ENCODE results near the gene MIER1.

Gene MIER1

DNA sequence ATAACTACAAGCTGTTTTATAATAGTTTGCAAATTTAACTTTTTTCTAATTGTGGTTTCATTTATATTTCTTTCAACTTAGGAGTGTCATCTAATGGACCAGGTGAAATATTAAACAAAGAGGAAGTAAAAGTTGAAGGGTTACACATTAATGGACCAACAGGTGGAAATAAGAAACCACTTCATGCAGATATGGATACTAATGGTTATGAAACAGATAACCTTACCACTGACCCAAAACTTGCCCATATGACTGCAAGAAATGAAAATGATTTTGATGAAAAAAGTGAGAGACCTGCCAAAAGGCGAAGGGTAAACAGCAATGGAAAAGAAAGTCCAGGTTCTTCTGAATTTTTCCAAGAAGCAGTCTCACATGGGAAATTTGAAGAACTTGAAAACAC is 59.7 kb downstream of the MIER1 start:
- no peak for DNase-seq
- intact Hi-C loops (cut with DNase I) = loop anchor here (10.0 kb wide), 1 partner anchor 50 kb away; no protein-coding TSS in a partner anchor

DNA sequence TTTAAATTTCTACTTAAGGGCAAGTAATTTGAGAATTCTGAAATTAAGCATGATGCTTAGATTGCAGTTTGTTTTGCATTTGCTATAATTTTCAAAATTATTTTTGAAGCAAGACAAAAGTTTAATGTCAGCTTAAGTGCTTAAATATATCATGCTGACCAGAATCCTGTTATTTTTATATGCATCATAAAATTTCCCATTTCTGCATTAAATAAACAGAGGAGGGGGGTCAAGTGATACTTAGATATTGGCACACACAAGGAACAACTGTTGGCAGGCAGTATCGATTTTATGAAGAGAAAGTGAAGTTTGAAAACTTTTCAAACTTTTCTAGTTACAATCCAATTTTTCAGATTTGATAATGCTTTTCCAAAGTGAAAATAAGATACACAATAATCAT is 61.0 kb downstream of the MIER1 start:
- DNase-seq = no peak
- intact Hi-C loops (cut with DNase I) = loop anchor here (10.0 kb wide), 1 partner anchor 51 kb away; no protein-coding TSS in a partner anchor

DNA sequence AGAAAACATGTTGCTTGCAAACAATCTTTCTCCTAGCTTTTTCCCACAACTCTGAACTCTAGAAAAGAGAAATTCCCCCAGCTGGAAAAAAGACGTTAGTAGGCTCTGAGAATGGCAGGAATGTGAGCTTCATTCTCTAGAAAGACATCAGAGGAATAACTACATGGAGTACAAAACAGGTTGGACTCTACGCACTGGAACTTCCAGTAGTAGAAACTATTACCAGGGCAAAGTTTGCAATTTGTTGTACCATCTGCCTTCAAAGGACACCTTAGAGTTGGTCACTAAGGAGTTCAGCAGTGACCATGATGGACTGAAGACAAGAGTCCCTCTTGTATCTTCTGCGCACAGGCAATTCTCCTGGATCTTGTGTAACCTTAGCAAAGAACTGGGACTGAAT is 68.3 kb downstream of the MIER1 start:
- intact Hi-C loops (cut with DNase I) = no loop called here
- DNase-seq = no peak

DNA sequence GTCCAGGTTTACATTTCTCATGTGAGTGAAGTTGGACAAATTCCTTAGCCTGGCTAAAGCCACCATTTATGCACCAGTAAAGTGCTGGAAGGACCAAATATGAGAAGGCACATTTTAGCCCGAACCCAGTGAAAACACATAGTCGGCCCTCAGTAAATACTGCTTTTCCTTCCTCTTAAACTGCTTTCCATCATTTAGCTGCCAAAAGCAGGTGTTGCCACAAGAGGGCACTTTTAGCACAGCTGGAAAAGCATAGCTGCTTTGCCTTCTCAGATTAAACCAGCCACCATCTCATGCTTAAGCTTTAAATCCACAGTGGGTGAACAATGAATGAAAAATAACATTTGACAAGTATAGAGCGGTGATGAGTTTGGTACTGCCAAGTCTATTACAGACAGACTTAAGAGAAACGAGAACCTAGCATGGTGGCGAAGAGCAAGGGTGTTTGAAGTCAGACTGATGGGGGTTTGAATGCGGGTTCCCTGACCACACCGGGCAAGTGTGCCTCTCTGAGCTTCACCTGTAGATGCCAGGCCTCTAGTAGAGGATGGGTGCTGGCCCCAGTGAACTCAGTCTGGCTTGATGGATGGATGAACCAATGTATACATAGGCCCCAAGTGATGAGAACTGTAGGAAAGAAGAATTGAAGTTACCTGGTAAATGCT is 71.4 kb downstream of the MIER1 start:
- intact Hi-C loops (cut with DNase I) = loop anchor here (1.0 kb wide), 1 partner anchor 153 kb away; no protein-coding TSS in a partner anchor
- DNase-seq = peak in 8 of 10 donors; percentile 22 to 90 (median 66)

DNA sequence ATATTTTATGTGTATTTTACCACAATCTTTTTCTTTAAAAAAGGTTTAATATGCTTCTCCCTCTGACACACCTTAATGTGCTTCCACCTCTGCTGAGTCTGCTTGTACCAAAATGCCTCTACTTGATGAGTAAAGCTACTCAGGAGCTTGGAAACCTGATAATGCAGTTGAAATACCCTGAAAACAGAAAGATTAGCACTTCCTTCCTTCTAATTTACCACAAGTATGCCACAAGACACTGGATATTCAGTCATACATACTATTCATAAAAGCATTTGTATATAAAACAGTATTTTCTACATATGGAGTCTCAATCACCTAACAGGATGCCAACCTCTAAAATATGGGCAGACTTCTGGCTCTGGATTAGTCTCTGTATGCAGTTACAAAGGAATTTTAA is 74.2 kb downstream of the MIER1 start:
- intact Hi-C loops (cut with DNase I) = no loop called here
- no peak for DNase-seq

DNA sequence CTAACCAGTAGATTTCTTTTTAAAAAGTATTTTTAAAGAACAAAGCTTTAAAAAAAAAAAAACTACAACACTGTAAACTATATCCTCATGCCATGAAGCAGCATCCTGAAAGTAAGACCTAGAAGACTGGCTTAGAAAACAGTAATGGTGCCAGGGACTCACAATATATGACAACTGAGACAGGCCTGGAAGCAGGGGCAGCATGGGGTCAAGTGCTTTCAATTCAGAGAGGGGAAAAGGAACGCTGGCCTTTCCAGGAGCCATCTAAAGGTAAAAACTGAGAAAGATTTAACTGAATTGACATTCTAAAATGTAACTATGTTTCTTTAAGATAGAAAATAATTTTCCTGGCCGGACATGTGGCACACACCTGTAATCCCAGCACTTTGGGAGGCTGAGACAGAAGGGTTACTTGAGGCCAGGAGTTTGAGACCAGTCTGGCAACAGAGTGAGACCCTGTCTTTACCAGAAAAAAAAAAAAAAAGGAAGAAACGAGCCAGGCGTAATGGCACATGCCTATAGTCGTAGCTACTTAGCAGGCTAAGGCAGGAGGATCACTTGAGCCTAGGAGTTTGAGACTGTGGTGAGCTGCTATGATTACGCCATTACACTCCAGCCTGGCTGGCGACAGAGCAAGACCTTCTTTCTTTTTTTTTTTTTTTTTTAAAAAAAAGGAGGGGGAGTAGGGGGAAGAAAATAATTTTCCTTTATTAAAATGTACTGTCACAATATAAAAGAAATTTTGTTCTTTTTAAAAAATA is 75.0 kb downstream of the MIER1 start:
- no peak for DNase-seq
- intact Hi-C loops (cut with DNase I) = no loop called here

DNA sequence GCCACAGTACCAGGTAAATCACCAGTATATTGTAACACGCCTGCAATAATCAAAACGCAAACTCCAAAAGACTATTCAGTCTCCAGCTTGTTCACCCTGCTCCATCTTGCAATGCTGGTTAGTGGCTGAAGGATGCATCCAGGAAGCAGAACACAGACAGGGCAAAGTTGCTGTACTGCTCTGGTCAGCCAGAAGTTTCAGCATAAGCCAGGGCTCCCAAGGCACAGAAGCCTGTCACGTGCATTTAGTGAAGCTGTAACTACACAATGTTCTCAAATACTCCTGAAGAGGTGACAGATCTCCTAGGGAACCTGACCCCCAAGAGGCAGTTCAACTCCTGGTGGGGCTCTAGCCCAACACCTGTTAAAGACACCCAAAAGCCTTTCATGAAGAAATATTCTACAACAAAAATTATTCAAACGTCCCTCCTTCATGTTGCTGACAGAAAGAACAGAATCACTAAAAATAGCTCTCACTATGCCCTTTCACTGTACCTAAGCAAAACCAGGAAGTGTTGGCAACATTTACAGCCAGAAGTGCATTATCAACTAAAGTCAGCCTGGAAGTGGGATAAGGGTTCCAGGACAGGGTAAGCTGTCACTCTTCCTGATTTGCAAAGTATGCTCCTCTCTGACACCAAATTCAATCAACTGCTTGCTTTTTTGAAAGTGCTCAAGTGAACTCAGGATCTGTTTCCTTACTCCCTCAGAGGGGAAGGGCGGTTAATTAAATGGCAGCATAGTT is 77.1 kb downstream of the MIER1 start:
- DNase-seq = no peak
- intact Hi-C loops (cut with DNase I) = no loop called here

DNA sequence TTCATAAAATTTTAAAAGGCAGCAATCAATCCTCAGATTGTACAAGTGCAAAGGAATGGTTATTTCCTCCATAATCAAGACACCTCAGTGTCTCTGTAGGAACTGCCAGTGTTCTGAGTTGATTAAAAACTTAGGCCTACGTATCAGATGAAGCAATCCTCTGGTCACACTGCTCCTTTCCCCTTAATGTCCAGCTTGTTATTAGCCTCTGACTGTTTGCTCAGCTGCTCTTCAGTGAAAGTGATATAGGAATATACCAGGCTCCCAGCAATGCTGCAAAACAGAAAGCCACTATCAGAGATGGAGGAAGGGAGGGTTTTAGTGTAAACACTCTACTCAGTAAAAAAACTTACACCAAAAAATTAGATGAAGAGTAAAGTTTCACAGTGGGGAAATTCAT is 79.4 kb downstream of the MIER1 start:
- DNase-seq = no peak
- intact Hi-C loops (cut with DNase I) = no loop called here

DNA sequence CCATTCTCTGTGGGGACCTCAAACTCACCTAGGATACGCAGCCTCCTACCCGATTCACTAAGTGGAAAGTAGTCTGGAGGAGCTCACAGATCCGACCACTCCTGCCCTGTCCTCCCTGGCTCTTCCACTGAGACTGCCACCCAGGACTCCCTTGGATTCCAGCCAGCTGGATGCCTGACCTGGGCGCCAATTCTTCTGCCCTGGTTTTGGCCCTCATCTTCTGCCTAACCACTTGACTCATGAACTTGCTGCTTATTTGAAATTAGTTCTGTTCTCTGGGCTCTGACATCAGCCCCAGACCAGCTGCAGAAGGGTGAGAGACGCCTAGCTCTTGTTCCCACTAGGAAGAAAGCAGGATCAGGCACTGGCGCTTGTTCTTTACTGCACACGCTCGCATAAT is 80.3 kb downstream of the MIER1 start:
- peak in 2 of 10 donors; percentile 16 to 19 for DNase-seq
- intact Hi-C loops (cut with DNase I) = no loop called here

DNA sequence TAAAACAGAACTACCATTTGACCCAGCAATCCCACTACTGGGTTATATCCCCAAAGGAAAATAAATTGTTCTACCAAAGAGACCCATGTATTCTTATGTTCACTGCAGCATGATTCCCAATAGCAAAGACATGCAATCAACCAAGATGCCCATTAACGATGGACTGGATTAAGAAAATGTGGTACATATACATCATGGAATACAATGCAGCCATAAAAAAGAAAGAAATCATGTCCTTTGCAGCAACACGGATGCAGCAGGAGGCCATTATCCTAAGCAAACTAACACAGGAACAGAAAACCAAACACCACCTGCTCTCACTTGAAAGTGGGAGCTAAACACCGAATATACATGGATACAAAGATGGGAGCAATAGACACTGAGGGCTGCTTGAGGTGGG is 85.0 kb downstream of the MIER1 start:
- no peak for DNase-seq
- intact Hi-C loops (cut with DNase I) = no loop called here

DNA sequence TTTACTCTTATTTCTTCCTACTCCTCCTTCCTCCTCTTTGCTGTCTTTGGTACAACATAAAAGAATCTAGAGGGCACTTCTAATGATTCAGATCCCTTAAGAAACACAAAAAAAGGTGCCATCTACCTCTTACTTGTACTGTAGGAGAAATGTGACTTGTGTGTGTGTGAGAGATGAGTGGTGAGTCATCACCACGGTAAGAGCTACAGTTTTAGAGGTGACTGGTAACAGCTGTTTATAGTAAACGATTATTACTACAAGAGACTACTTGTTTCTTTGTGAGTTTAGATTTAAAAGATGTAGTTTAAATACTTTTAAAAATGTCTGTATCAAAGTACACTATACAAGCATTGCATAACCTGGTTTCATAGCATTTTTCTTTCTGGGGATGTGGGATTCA is 88.8 kb downstream of the MIER1 start:
- intact Hi-C loops (cut with DNase I) = no loop called here
- no peak for DNase-seq

DNA sequence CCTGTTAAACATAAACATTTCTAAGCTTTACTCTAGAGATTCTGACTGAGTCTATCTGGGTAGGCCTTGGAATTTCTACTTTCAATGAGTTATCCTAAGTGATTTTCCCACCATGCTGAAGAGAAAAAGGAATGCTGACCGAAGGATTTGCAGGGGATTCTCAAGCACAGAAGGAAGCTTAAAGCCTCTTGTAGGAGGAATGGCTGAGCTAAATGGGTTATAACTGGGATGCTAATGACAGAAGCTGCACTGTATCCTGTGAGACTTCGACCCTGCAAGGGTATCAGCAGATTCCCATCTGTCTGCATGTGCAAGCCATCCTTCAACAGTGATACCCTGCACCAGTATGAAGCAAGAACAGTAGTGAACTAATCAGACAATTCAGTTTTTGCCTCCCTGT is 93.8 kb downstream of the MIER1 start:
- intact Hi-C loops (cut with DNase I) = no loop called here
- DNase-seq = no peak

DNA sequence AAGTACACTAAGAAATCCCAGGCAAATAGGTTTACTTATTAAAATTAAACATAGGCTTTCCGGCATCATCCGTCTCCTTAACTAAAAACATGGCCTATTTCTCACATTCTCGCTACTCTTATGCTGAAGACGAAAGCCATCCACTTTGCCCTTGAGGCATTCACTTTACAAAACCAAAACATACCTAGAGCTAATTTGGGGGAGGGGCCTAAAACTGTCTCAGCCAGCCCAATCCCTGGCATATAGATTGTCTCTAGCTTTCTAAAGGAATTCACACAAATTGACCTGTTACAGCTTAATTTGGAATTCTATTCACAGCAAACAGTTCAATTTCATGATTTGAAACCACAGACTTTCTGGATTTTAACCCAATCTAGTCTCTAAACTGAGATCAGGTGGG is 94.3 kb downstream of the MIER1 start:
- DNase-seq = no peak
- intact Hi-C loops (cut with DNase I) = no loop called here

DNA sequence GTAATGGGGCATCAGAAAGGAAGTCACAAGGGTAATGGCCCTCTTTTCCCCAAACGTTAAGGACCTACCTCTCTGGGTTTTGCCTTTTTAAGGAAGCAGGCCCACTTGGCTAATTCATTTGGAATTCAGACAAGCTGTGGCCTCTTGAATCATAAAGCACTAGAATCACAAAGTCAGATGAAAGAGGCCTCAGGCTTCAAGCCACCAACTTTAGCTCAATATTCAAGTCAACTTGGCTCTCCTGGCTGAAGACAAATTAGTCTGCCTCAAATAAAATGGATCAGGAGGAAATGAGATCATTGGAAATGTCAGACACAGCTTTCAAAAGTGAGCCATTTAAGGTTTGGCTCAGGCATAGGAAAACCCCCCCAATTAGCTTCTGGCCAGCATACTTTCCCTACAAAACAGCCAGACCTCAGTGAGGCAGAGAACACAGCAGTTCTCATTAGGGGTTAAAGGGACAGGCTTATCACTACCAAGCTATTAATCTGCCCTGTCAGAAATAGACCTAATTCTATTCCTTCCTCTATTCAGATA is 94.9 kb downstream of the MIER1 start:
- DNase-seq = no peak
- intact Hi-C loops (cut with DNase I) = no loop called here

DNA sequence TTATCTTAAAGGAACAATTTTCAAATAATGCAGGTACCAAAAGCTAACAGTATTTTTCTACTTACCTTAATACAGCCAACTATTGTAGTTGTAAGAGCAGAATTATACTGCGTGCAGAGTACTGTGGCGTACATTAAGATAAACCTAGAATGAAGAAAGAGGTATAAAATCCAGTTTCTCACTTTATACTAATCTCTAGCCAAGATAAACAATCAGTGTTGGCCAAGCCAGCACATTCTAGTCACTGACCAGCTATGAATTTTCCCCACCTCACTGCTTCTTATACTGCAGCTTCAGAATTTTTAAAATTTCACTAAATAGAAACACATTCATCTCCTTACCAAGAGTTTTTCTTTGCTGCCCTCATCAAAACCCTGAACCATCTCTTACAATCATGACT is 95.5 kb downstream of the MIER1 start:
- DNase-seq = no peak
- intact Hi-C loops (cut with DNase I) = no loop called here

DNA sequence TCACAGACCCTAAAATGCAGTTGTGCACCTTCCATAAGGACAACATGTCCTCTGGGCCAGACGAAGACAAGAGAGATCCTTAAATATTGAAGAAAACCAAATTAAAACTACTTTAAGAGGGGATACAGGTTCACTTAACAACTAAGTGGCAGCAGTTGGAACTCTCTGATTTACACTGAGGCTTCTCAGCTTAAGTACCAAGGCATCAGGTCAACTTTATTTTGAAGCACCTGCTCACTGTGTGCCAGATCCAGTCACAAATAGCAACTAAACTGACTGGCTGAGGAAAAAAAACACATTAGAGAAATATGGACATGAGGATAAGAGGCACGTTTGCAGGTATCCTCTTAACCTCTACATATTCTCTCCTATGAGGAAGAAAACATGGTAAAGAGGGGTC is 96.0 kb downstream of the MIER1 start:
- intact Hi-C loops (cut with DNase I) = no loop called here
- DNase-seq = no peak

DNA sequence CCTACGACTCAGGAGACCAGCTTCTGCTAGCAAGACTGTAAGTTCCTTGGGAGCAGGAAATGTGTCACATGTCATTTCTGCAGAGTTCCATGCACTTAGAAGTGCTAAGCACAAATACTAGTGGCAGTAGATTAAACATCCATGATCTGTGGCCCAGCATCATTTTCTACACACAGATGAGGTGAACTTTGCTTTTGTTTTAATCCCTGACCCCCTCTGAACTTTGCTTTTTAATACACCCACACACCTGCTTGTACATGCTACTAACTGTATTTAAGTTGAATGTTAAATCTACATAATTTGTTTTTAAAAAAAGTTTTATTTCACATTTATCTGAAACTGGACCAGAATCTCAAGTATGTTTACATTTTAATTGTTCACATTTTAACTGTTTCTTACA is 104.7 kb downstream of the MIER1 start:
- DNase-seq = no peak
- intact Hi-C loops (cut with DNase I) = no loop called here

DNA sequence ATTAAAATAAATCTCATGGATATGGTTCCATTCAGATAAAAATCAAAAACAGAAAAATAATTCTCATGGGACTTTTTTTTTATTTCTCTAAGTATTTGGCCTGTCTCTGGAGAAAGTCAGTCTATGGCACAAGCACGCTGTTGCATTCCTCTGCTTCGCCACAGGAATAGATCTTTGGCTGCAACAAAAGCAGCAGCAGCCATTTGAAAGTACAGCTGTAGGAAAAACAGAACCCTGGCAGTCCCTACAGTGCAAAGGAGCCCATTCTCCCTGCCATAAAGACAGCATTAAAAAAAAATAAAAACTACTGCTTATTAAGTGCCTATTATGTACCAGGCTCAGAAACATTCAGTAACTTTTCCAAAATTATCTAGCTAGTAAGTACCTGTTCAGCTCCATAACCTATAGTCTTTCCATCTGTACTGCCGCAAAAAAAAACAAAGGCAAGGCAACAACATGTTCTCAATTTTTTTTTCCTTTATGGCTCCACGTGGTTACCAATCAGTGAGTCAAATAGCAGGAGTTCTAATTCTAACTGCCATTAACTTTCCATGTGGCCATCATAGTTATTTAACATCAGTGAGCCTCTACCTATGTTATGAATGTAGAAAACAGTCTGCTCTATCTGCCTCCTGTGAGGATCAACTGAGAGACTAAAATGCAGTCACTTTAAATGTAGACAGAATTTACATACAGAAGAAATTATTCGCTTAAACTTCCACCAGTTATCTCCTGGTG is 106.5 kb downstream of the MIER1 start:
- DNase-seq = no peak

DNA sequence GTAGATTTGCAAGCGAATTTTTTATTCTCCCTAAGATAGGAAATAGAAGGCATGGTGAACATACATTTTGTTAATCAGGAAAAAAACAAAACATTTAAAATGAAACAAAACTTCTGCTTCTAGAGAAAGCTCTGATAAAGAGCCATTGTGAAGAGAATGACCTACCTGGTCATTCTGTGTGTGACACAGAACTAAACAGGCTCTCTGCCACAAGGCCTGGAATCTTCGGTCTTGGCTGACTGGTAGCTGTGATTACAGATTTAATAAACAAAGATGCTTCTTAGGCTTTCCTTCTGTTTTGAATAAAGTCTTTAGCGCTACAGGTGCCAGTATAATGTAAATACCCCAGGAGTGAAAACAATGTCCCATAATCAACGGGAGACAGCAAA is 107.1 kb downstream of the MIER1 start:
- intact Hi-C loops (cut with DNase I) = no loop called here
- DNase-seq = no peak

More for the DNA sequence above, 106.5 kb downstream of the MIER1 start:
- intact Hi-C loops (cut with DNase I) = no loop called here
